ENCODE data around the gene GPC6.

GPC6 gene

GRCh38 chr13:94454334-94454733 lies 1227.7 kb downstream of the GPC6 start:
- H3K27ac ChIP-seq (ENCODE audit: low read length), result no peak overlapping the region

GRCh38 chr13:94454906-94455305 lies 1228.3 kb downstream of the GPC6 start:
- no peaks in the 10 kb centered on the region for H3K36me3 ChIP-seq (ENCODE audit: insufficient read depth, low read depth, low read length)
- H3K27me3 ChIP-seq (ENCODE audit: insufficient read depth, low read length), result no peaks in the 10 kb centered on the region
- no peaks in the 10 kb centered on the region for H3K9me3 ChIP-seq (ENCODE audit: insufficient read depth, low read depth, low read length)
- no peaks in the 10 kb centered on the region for H3K4me1 ChIP-seq (ENCODE audit: insufficient read depth, low read length)
- no peak overlapping the region for H3K27ac ChIP-seq (ENCODE audit: low read length)
- no peak overlapping the region for H3K9ac ChIP-seq (ENCODE audit: low read depth, low read length)
- H3K4me3 ChIP-seq (ENCODE audit: low read length), result no peak overlapping the region

More at GRCh38 chr13:94454334-94454733, 1227.7 kb downstream of the GPC6 start:
- Histone ChIP-seq H3K27me3 (ENCODE audit: insufficient read depth, low read length) (no peaks in the 10 kb centered on the region), H3K4me3 (ENCODE audit: low read length) (no peak overlapping the region), H3K9me3 (ENCODE audit: insufficient read depth, low read depth, low read length) (no peaks in the 10 kb centered on the region), H3K4me1 (ENCODE audit: insufficient read depth, low read length) (no peaks in the 10 kb centered on the region), H3K36me3 (ENCODE audit: insufficient read depth, low read depth, low read length) (no peaks in the 10 kb centered on the region), H3K9ac (ENCODE audit: low read depth, low read length) (no peak overlapping the region)

- Histone ChIP-seq H3K27me3 (ENCODE audit: insufficient read depth, low read length) (no peaks in the 10 kb centered on the region), H3K4me3 (ENCODE audit: low read length) (no peak overlapping the region), H3K36me3 (ENCODE audit: insufficient read depth, low read depth, low read length) (no peaks in the 10 kb centered on the region), H3K27ac (ENCODE audit: low read length) (no peak overlapping the region), H3K4me1 (ENCODE audit: insufficient read depth, low read length) (no peaks in the 10 kb centered on the region), H3K9ac (ENCODE audit: low read depth, low read length) (no peak overlapping the region), H3K9me3 (ENCODE audit: insufficient read depth, low read depth, low read length) (no peaks in the 10 kb centered on the region)
Observed at GRCh38 chr13:94455414-94455813, 1228.8 kb downstream of the GPC6 start.
